GM21390 (cell line): ENCODE measurements around the gene CLRN3.

Source experiments
- ATAC-seq: cut with Tn5 transposase; IDR thresholded peaks from one replicate; pipeline ENCODE4 v1.9.1; 2021; ENCODE audit not compliant: unreplicated experiment

The CLRN3 gene

GRCh38 chr10:127903789-127904188 is 11.0 kb upstream of the CLRN3 start:
- ATAC-seq, result no peak

GRCh38 chr10:127899766-127900387 is 7.1 kb upstream of the CLRN3 start:
- no peak for ATAC-seq

- no peak for ATAC-seq
Observed at GRCh38 chr10:127897177-127897576, 4.4 kb upstream of the CLRN3 start.

GRCh38 chr10:127896590-127896989 is 3.8 kb upstream of the CLRN3 start:
- ATAC-seq, result no peak

GRCh38 chr10:127894146-127894545 is 1.4 kb upstream of the CLRN3 start:
- no peak for ATAC-seq

- no peak for ATAC-seq
Observed at GRCh38 chr10:127890832-127891334, 1.9 kb downstream of the CLRN3 start.

- no peak for ATAC-seq
Observed at GRCh38 chr10:127890216-127890615, 2.5 kb downstream of the CLRN3 start.

- no peak for ATAC-seq
Observed at GRCh38 chr10:127889605-127890195, 3.0 kb downstream of the CLRN3 start.

GRCh38 chr10:127888521-127889312 is 4.0 kb downstream of the CLRN3 start:
- no peak for ATAC-seq

GRCh38 chr10:127887541-127888415 is 5.0 kb downstream of the CLRN3 start:
- ATAC-seq, result no peak

- no peak for ATAC-seq
Observed at GRCh38 chr10:127886371-127887051, 6.2 kb downstream of the CLRN3 start.

- ATAC-seq, result no peak
Observed at GRCh38 chr10:127884501-127884900, 8.2 kb downstream of the CLRN3 start.

- no peak for ATAC-seq
Observed at GRCh38 chr10:127883516-127883915, 9.2 kb downstream of the CLRN3 start.

GRCh38 chr10:127882801-127883459 is 9.8 kb downstream of the CLRN3 start:
- no peak for ATAC-seq

- no peak for ATAC-seq
Observed at GRCh38 chr10:127882391-127882790, 10.3 kb downstream of the CLRN3 start.

- ATAC-seq, result no peak
Observed at GRCh38 chr10:127881262-127881661, 11.5 kb downstream of the CLRN3 start.

GRCh38 chr10:127880557-127880956 is 12.2 kb downstream of the CLRN3 start:
- ATAC-seq, result no peak

GRCh38 chr10:127878475-127879055 is 14.2 kb downstream of the CLRN3 start:
- no peak for ATAC-seq

- ATAC-seq, result no peak
Observed at GRCh38 chr10:127877699-127878098, 15.0 kb downstream of the CLRN3 start.

- ATAC-seq, result no peak
Observed at GRCh38 chr10:127877116-127877515, 15.6 kb downstream of the CLRN3 start.
